GM21367 (cell line): Measurements from ENCODE around the gene PTOV1.
A peak's percentile ranks its signal among the peaks of the same experiment; 100 is the strongest.
"Not testable (repeated sequence)": the region's sequence is repeated elsewhere in the genome, so short reads cannot be mapped to it uniquely, and the experiment has no call there.

Experiments
- ATAC-seq: cut with Tn5 transposase; IDR thresholded peaks from one replicate; pipeline ENCODE4 v1.9.1; 2021; ENCODE audit not compliant: unreplicated experiment

PTOV1 gene

DNA sequence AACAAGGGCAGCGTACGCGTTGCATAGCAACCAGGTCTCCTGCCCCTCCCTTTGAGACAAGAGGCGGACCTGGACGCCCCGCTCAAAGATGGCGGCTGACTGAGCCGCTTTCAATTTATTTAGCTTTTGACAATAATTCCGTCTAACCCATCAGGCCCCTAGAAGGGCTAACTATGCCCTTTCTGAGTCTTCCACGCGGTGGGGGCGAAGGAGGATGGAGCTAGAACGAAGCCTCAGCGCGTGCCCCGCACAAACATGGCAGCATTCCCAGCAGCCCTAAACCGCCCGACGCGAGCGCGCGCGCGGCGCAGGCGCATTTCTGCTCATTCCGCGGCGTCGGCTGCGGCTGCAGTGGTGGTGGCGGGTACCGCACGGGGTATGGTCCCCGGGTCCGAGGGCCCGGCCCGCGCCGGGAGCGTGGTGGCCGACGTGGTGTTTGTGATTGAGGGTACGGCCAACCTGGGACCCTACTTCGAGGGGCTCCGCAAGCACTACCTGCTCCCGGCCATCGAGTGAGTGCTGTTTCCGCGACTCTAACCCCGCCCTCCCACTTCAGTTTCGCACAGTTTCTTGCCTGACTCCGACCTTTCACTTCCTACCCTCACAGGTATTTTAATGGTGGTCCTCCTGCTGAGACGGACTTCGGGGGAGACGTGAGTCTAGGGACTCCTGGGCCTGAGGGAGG lies 32.9 kb upstream of the PTOV1 start, which contains the start of gene MED25:
TSS of gene MED25 (plus strand) at position 326 of the 685 bp plus-strand sequence. CDS start at position 379, 53 bp downstream.
- peak; percentile 58 for ATAC-seq

DNA sequence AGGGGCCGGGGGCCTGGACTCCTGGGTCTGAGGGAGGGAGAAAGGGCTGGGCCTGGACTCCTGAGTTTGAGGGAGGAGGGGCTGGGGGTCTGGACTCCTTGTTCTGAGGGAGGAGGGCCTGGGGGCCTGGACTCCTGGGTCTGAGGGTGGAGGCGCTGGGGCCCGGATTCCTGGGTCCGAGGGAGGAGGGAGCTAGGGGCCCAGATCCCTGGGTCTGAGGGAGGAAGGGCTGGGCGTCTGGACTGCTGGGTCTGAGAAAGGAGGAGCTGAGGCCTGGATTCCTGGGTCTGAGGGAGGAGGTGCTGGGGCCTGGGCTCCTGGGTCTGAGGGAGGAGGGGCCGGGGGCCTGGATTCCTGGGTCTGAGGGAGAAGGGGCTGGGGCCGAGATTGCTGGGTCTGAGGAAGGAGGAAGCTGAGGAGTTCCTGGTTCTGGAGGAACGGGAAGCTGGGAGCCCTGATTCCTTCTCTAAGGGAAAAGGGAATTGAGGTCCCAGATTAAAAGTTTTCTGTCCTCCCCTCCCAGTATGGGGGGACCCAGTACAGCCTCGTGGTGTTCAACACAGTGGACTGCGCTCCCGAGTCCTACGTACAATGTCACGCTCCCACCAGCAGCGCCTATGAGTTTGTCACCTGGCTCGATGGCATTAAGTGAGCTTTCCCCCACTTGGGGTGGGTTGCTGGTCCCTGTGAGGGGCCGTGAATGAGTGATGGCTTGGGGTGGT lies 32.1 kb upstream of the PTOV1 start:
- ATAC-seq: no peak

DNA sequence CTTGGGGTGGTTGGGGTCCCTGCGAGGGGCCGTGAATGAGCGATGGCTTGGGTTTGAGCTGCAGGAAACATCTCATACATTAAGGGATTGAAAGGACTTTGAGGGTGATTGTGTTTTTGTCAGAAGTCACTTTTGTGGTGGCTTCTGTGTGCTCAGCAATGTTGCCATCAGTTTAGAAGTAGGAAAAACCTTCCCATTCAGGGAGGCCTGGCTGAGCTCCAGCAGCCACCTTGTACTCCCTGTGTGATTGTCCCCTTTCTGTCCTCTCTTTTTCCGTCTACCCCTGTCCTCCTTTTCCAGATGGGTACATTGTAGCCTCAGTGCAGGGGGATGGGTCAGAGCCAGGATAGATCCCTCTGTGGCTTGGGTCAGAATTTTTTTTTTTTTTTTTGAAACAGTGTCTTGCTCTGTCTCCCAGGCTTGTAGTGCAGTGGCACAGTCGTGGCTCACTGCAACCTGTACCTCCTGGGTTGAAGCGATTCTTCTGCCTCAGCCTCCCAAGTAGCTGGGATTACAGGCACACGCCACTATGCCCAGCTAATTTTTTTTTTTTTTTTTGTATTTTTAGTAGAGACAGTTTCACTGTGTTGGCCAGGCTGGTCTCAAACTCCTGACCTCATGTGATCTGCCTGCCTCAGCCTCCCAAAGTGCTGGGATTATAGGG lies 31.4 kb upstream of the PTOV1 start:
- ATAC-seq: not testable (repeated sequence)

DNA sequence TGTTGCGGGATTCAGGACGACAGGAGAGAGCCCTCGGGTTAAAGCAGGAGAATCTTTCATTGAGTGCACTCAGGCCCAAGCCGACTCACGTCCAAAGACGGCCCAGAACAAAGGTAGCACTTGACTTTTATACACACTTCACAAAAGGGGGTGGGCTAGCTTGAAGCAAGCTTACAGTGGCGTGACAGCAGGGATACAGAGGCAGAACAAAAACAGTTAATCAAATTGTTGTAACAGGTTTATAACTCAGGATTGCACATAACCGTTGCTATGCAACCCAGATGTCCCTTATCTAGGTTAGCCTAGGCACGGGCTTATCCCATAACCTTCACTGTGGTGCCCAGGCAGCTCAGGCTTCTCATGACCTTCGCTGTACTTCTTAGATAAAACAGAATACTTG lies 30.8 kb upstream of the PTOV1 start:
- ATAC-seq: no peak

DNA sequence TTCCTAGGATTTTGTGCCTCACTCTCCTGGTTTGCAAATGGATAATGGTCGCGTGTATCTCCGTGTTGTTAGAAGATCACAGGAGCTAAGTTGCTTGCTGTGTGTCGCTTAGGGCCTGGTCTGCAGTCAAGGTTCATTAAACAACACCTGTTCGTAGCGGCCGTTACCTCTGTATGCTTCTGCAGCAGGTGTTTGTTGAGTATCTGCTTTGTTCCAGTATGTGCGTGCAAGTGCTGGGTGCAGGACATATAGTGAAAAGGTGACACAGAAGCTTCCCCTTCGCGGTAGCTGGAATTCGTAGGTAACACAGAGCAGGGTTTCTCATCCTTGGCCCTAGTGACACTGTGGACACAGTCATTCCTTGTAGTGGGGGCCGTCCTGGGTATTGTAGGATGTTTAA lies 27.5 kb upstream of the PTOV1 start:
- ATAC-seq: no peak

DNA sequence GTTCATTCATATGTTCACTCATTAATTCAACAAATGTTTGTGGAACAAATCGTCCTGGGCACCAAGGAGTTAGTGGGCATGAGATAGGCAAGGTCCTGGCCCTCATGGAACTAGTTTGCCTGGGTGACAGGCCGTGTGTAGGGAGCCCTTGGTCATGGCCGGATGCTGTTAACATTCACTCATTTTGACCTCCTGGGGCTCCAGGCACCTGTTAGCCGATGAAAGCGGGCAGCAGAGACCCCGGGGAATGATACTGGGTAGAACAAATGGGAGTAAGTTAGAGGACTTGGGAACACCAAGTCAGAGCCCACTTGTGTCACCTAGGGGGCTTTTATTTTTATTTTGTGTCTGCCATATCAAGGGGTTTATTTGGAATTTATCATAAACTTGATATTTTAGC lies 26.3 kb upstream of the PTOV1 start:
- no peak for ATAC-seq

DNA sequence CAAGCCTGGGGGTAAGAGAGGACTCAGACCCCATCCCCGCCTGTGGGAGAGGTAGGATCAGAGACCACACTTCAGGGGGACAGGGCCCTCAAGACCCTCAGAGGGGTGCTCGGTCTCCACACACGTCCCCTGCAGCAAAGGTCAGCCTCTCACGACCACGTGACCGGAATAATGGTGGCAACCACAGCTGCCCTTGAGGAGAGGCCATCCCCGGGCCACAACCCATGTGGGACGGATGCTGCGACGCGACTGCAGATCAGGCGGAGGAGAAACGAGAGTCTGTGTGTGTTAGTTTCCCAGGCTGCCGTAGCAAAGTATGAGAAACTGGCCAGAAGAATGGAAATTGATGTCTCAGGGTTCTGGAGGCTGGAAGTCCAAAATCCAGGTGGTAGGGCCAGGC lies 23.9 kb upstream of the PTOV1 start:
- ATAC-seq: no peak

DNA sequence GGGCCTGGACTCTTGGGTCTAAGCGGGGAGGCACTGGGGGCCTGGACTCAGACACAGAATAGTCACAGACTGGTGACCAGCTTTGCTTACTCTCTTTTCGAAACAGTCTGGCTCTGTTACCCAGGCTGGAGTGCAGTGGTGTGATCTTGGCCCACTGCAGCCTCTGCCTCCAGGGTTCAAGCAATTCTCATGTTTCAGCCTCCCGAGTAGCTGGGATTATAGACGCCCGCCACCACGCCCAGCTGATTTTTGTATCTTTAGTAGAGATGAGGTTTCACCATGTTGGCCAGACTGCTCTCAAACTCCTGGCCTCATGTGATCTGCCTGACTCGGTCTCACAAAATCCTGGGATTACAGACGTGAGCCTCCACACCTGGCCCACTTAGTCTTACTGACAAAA lies 21.8 kb upstream of the PTOV1 start:
- no peak for ATAC-seq

DNA sequence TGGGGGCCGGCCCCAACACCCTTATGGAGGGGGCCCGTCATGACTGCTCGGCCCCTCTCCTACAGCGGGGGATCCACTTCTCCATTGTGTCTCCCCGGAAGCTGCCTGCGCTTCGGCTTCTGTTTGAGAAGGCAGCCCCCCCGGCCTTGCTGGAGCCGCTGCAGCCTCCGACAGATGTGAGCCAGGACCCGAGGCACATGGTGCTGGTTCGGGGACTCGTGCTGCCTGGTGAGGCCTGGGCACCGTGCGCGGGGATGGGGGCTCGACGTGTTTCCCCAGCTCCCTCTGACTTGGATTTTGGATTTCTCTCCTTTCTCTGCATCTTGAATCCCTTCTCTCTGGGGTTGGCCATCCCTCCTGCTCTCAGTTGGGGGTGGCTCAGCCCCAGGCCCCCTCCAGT lies 21.2 kb upstream of the PTOV1 start:
- ATAC-seq: no peak

DNA sequence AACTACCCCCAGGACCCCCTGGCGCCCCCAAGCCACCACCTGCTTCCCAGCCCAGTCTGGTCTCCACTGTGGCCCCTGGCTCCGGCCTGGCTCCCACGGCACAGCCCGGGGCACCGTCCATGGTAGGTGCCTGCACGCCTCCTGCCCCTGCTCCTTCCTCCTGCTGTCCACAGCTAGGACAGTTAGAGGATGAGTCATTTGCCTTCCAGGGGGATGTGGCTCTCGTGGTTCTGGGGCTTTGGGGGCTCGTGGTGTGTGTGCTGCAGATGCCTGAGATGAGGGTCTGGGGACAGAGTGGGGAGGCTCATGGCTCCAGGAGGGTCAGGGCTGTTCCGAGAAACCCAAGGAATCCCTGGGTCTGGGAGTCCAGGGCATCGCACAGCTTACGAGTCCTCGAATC lies 20.2 kb upstream of the PTOV1 start:
- ATAC-seq: no peak

DNA sequence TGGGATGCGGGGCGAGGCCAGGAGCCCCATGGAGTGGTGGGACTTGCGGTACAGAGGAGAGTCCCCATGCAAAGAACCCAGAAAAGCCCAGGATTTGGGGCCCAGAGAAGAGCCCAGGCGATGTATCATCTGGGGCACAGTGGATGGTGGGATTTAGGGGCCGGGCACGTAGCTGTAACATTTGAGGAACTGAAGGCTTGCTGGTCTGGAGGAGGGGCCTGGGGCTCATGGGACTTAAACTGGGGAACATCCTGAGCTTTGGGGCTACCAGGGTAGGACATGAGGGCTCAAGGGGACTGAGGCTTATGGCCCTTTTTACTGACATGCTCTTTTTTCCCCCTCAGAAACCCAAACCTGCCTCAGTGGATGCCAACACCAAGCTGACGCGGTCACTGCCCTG lies 19.4 kb upstream of the PTOV1 start:
- no peak for ATAC-seq

DNA sequence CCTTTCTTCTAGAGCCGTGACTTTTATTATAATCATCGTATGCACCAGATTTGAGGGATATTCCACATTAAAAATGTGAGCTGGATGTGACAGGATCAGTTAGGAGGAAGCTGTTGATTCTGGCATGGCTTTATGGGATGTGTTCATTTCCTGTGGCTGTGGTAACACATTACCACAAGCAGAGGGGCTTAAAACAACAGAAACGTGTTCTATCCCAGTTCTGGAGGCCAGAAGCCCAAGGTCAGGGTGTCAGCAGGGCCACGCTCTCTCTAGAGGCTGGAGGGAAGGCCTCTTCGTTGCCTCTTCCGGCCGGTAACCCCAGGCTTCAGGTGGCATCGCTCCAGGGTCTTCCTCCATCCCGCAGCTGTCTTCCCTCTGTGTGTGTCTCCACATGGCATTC lies 18.4 kb upstream of the PTOV1 start:
- ATAC-seq: no peak

DNA sequence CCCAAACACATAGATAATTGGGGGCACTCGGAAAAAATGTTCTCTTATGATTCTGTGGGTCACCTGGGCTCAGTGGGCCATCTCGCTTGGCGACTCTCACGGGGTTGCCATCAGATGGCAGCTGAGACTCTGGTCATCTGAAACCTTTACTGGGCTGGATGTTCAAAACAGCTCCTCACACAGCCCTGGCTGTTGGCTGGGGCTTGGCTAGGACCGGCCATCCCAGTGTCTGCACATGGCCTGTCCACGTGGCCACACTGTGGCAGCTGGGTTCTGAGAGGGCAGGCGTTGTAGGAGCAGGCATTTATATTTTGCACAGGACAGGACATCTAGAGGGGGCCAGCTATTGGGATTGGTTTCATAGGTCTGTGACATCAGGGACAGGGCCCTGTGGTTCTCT lies 17.4 kb upstream of the PTOV1 start:
- ATAC-seq: no peak

DNA sequence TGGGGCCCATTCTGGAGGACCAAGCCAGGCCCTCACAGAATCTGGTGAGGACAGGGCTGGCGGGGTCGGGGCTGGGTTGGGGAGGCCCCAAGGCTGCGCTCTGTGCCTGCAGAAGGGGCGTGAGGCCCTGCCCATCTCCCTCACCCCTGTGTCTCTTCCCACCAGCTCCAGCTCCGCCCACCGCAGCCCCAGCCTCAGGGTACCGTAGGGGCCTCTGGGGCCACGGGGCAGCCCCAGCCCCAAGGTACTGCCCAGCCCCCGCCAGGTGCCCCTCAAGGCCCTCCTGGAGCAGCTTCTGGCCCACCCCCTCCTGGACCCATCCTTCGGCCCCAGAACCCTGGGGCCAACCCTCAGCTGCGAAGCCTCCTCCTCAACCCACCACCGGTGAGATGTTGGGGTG lies 15.4 kb upstream of the PTOV1 start:
- ATAC-seq: no peak

DNA sequence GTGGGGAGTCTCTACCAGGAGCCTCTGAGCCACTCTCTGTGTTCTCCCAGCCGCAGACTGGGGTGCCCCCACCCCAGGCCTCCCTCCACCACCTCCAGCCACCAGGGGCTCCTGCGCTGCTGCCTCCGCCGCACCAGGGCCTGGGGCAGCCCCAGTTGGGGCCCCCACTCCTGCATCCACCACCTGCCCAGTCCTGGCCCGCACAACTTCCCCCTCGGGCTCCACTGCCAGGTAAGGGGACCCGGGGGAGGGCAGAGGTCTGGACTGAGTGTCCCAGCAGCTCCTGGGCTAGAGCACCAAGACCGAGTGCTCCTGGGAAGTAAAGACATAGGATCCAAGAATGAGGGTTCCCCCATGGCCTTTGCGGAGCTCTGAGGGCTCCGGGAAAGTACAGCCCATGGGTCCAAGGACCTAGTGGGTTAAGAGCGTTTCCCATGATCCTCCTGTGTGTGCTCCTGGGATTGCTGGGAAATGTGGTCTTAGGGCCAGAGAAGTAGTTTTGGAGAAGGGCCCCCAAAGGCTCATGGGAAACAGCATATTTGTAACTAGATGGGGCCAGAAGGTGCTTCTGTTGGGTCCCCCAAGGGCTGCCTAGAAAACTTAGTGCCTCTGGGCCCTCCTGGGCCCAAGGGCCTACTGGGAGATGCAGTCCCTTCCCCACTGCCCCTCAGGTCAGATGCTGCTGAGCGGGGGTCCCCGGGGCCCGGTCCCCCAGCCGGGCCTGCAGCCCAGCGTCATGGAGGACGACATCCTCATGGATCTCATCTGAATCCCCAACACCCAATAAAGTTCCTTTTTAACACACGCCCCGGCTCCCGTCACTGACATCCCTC lies 14.6 kb upstream of the PTOV1 start:
- ATAC-seq: no peak

DNA sequence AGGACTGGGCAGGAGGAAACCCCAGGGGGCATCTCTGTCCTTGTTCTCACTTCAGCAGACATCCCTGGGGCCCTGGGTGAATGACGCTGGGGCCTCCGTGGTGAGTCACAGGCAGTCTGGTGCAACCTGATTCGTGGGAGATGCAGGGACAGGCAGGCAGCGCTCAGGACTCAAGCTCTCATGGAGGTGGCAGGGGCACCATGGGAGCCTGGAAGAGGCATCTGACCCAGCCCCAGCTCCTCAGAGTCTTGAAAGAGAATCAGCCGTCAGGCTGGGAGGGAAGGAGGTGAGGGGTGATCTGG lies 14.0 kb upstream of the PTOV1 start:
- no peak for ATAC-seq

DNA sequence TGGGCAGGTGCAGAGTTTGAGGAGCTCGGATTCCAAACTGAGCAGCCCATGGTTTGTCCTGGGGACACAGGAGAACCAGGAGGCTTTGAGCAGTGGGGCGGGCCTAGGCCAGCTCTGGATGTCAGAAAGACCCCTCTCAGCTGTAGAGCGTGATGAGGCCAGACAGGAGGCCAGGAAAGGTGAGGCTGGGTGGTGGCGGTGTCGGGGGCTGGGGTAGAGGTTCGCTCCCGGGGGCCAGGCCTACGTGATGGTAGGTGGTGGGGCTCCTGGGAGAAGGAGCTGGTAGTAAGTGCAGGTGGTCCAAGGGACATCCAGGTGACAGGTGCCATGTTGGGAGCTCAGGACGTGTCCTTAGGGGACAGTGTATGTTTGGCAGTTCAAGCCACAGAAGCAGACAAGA lies 13.5 kb upstream of the PTOV1 start:
- ATAC-seq: no peak

DNA sequence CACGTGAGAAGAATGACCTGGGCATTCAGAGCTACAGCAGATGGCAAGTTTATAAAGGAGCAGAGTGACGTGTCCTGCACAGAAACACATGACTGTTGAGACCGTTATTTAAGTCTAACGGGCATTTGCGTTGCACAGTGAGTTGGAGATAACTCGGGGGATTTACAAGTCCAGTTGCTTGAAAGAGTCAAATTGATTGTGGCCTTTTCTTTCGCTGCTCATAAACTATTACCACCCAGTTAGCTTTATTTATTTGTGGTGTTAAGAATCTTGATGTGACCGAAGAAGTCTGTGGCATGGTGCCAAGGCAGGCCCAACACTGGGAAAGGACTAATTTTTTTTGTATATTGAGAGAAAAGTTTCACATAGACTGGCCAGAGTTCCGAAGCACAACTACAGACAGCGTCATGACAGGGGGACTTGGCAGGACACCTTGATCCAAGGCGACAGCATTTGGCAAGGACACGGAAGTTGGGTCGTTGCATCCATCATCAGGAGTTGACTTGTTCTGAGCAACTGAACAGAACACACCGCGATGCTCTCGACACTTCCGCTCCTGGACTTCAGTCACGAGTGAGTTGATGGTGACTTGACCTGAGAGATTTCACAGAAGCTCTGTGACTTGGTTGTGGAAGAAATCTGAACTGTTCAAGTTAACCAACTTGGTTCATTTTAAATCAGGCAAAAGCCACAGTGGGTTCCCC lies 11.9 kb upstream of the PTOV1 start:
- no peak for ATAC-seq

DNA sequence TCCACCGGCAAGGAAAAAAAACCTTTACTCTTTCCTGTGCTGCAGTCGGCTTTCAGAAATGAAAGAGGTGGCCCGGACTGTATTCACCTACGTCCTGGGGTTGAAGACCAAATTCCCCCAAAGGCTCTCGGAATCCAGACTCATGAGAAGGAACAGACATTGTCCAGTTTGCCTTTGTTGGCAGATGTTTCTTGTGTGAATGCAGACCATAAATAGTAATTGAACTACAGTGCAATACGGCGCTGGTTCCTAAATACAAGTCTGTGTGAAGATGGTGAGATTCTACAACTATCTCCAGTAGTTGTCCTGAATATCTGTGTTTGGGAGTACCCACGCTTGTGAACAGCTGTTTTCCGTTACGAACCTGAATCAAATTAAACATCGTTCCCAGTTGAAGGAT lies 11.2 kb upstream of the PTOV1 start:
- ATAC-seq: no peak

DNA sequence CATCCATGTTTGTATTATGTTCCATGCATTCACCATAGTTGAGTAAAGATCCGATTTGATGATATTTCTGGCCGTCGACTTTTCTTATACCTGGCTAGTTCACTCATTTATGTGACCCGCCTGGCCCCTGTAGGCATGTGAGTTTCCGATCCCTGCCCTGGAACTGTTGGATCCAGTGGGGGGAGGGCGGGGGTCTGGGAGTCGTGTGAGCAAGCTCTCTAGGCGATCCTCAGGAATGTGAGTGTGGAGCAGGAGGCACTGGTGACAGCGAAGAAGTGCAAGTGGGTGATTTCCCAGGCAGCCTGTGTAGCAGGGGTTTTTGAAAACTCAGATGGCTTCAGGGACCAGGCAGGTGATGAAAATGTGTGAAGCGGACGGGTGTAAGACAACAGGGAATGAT lies 10.6 kb upstream of the PTOV1 start:
- no peak for ATAC-seq

DNA sequence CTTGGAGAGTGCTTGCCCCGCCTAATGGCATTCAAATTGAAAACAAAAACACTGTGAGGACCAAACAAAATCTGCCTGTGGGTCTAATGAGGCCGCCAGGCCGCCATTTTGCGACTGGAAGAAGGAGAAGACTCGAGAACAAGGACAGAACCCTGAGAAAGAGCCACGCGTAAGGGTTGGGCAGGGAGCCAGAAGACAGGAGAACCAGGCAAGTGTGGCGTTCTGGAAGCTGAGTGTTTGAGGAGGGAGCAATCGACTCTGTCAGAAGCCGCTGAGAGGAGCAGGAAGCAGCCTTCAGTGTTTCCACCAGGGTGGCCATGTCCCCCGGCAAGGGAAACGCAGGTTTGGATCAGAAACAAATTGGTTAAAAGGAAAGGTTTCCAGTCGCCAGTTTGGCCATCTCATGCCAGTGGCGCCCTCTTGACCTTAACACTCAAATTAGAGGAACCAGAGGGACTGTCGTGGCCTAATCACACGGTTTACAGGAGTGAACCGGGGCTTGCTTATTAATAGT lies 10.2 kb upstream of the PTOV1 start:
- no peak for ATAC-seq
